K562 (cell line): ENCODE results near the gene ING4. TPM values are rescaled to one million over a fixed set of nuclear protein-coding genes. Genes with fewer than 3 reads are reported as not detected.

ENCODE experiments used
- ATAC-seq: fragments of 200-7000 bp; cut with Tn5 transposase; 3 replicates; pipeline ENCODE4 v1.9.1; 2020; ENCODE audit warnings: moderate library complexity
- BruUV-seq: library from RNA; stranded (reverse); fragments of 400-500 nt; replicated peaks from 2 replicates; lab custom pipeline; 2021; lab: Mats Ljungman, UMichigan
- CTCF ChIA-PET: fragments of 300-600 bp; formaldehyde crosslinking; extraction: SDS; loops from one replicate; lab custom pipeline; 2021; ENCODE audit warnings: low intra/inter-chr PET ratio; lab: Yijun Ruan, JAX
- POLR2A ChIA-PET: fragments of 300-600, 350-650 bp; sonication (Branson Sonifier 250); formaldehyde crosslinking; extraction: SDS; loops from one replicate; lab custom pipeline; 2021; ENCODE audit warnings: antibody characterized with exemption, inconsistent platforms; lab: Yijun Ruan, JAX
- DNase-seq, 4 experiments: peaks; one replicate each; pipeline versions ENCODE4 v3.0.0 to v3.0.0-alpha.2; 2011 to 2018; ENCODE audit warnings: low spot score in 3 of 4, mixed read lengths in 3 of 4; ENCODE audit errors: extremely low read depth in 1 of 4
- FAIRE-seq: peaks from 2 replicates; lab custom pipeline; 2011; peaks lifted over from hg19 to GRCh38; lab: Jason Lieb, UNC
- H2AFZ ChIP-seq: 2 replicates; pipeline ENCODE4 v1.6.0; 2011; ENCODE audit warnings: low read depth, low read length, control low read depth, inconsistent platforms
- H3K27ac ChIP-seq: fragments of 200-600 bp; 3 replicates; pipeline ENCODE4 v1.8.0; 2011; ENCODE audit warnings: low read depth, mild to moderate bottlenecking, control low read depth, inconsistent platforms, low read length, moderate library complexity, mixed read lengths; ENCODE audit errors: extremely low read depth
- H3K27me3 ChIP-seq, 2 experiments: fragments of 300-600 bp in 1 of 2; 2 replicates in 1 of 2; 3 replicates in 1 of 2; pipeline versions ENCODE4 v1.6.0 to v1.8.0; 2011; ENCODE audit warnings: inconsistent platforms in 2 of 2, low read length in 2 of 2, mild to moderate bottlenecking in 1 of 2, mixed read lengths in 1 of 2, moderate library complexity in 1 of 2; ENCODE audit not compliant: control insufficient read depth in 2 of 2, insufficient read depth in 2 of 2
- H3K36me3 ChIP-seq: fragments of 300-600 bp; 3 replicates; pipeline ENCODE4 v1.8.0; 2011; ENCODE audit warnings: mild to moderate bottlenecking, low read length, inconsistent platforms; ENCODE audit not compliant: control insufficient read depth, insufficient read depth
- H3K4me1 ChIP-seq, 2 experiments: fragments of 200-600 bp in 1 of 2; replicated peaks in 1 of 2; 2 replicates in 1 of 2; 3 replicates in 1 of 2; pipeline versions ENCODE4 v1.5.1 to v1.8.0; 2011; ENCODE audit warnings: inconsistent platforms in 2 of 2, low read length in 2 of 2, mild to moderate bottlenecking in 1 of 2, mixed read lengths in 1 of 2, moderate library complexity in 1 of 2; ENCODE audit not compliant: control insufficient read depth in 2 of 2, insufficient read depth in 2 of 2
- H3K4me2 ChIP-seq: 2 replicates; pipeline ENCODE4 v1.6.1; 2011; ENCODE audit warnings: low read length, control low read depth, inconsistent platforms, mixed read lengths; ENCODE audit not compliant: insufficient read depth
- H3K4me3 ChIP-seq: fragments of 200-600 bp; sonication (generic), shearing (Covaris generic); 2 replicates; pipeline ENCODE4 v1.5.1; 2016; ENCODE audit warnings: control low read depth, inconsistent platforms
- H3K79me2 ChIP-seq: fragments of 200-600 bp; 3 replicates; pipeline ENCODE4 v1.8.0; 2011; ENCODE audit warnings: low read length, inconsistent platforms; ENCODE audit not compliant: control insufficient read depth, insufficient read depth
- H3K9ac ChIP-seq, 2 experiments: 2 replicates each; pipeline versions ENCODE4 v1.6.0 to v1.6.1; 2011; ENCODE audit warnings: low read depth in 2 of 2, low read length in 2 of 2, control low read depth in 1 of 2, inconsistent platforms in 1 of 2, mild to moderate bottlenecking in 1 of 2, mixed read lengths in 1 of 2; ENCODE audit not compliant: insufficient read depth in 1 of 2
- H3K9me1 ChIP-seq: one replicate; pipeline ENCODE4 v1.6.0; 2011; ENCODE audit warnings: inconsistent platforms, mild to moderate bottlenecking, low read length, moderate library complexity; ENCODE audit not compliant: control insufficient read depth, insufficient read depth
- H3K9me3 ChIP-seq: replicated peaks from 2 replicates; pipeline ENCODE4 v1.5.1; 2011; ENCODE audit warnings: low read depth, low read length, inconsistent platforms; ENCODE audit not compliant: control insufficient read depth, insufficient read depth
- H4K20me1 ChIP-seq: replicated peaks from 2 replicates; pipeline ENCODE4 v1.6.1; 2011; ENCODE audit warnings: low read length, inconsistent platforms, mixed read lengths; ENCODE audit not compliant: control insufficient read depth, insufficient read depth
- C11orf30 ChIP-seq: fragments of 450-650 bp; IDR thresholded peaks from 2 replicates; pipeline ENCODE4 v1.6.1; 2016; ENCODE audit warnings: low read depth, mild to moderate bottlenecking
- L3MBTL2 ChIP-seq: fragments of 450-650 bp; IDR thresholded peaks from 2 replicates; pipeline ENCODE4 v1.6.1; 2016; ENCODE audit warnings: mild to moderate bottlenecking, moderate library complexity
- MAFG ChIP-seq: fragments of 450-650 bp; conservative IDR thresholded peaks from 2 replicates; pipeline ENCODE4 v1.6.1; 2016; ENCODE audit warnings: missing genetic modification characterization, missing compliant biosample characterization
- NFE2 ChIP-seq: IDR thresholded peaks from 2 replicates; pipeline ENCODE4 v1.6.1; 2014; ENCODE audit warnings: antibody characterized with exemption, low read depth
- PPARD ChIP-seq: fragments of 250-450 bp; sonication (Bioruptor Pico); IDR thresholded peaks from 2 replicates; pipeline ENCODE4 v1.8.0; 2022; ENCODE audit warnings: inconsistent platforms, mild to moderate bottlenecking, moderate library complexity
- SPI1 ChIP-seq: IDR thresholded peaks from 2 replicates; pipeline ENCODE4 v1.6.1; 2011; ENCODE audit warnings: low read depth, low read length, control low read depth, borderline replicate concordance
- ZNF253 ChIP-seq: fragments of 250-450 bp; sonication (Bioruptor Pico); conservative IDR thresholded peaks from 2 replicates; pipeline ENCODE4 v1.6.1; 2021; ENCODE audit warnings: mild to moderate bottlenecking
- ZNF316 ChIP-seq: fragments of 450-650 bp; IDR thresholded peaks from 2 replicates; pipeline ENCODE4 v1.6.1; 2016
- WGBS: fragments of 100-300 bp; shearing (Covaris generic); methylation state at CpG from one replicate; pipeline ENCODE4 v1.1.6; 2016; ENCODE audit warnings: low coverage, mixed read lengths; ENCODE audit not compliant: insufficient coverage; ENCODE audit errors: missing lambda C conversion rate; 5-methylcytosine and 5-hydroxymethylcytosine counted together
- in situ Hi-C: fragments of 300-500 bp; cut with MboI; formaldehyde crosslinking; loops from 4 replicates; pipeline ENCODE4 v1.15.0; 2018; ENCODE audit warnings: inconsistent platforms, mixed read lengths
- intact Hi-C: fragments of 100-400 bp; cut with micrococcal nuclease; formaldehyde crosslinking; loops from 2 replicates; pipeline ENCODE4 v1.14.2; 2022
- polyA plus RNA-seq, 8 experiments: library from polyadenylated mRNA; depleted of rRNA in 4 of 8; stranded (reverse) in 5 of 8; unstranded in 3 of 8; fragments of >200 nt; fragmentation: Nextera tagmentation in 2 of 8; fragmentation: Illumina TruSeq in 1 of 8; extraction: Ambion mirVana in 2 of 8; extraction: Trizol in 1 of 8; gene quantifications; 2 replicates each; pipeline versions ENCODE4 v1.2.1 to v1.2.3, GENCODE V29; 2011 to 2014; ENCODE audit warnings: inconsistent platforms in 1 of 8, missing spikeins in 1 of 8
- total RNA-seq, 7 experiments: library from RNA; depleted of rRNA in 6 of 7; stranded (reverse); fragments of >200 nt in 6 of 7; fragmentation: Illumina TruSeq in 2 of 7; extraction: Trizol in 2 of 7; gene quantifications; 2 replicates each; pipeline versions ENCODE4 v1.2.1 to v1.2.3, GENCODE V29; 2011 to 2021; ENCODE audit warnings: low replicate concordance in 1 of 7

ING4 gene
- total and polyA plus RNA-seq, 9 of the 15 experiments (the other 6 are each of a cell fraction or from before 2014, with no cell fraction given): 6.6 to 30.2 (median 15.7) TPM

DNA sequence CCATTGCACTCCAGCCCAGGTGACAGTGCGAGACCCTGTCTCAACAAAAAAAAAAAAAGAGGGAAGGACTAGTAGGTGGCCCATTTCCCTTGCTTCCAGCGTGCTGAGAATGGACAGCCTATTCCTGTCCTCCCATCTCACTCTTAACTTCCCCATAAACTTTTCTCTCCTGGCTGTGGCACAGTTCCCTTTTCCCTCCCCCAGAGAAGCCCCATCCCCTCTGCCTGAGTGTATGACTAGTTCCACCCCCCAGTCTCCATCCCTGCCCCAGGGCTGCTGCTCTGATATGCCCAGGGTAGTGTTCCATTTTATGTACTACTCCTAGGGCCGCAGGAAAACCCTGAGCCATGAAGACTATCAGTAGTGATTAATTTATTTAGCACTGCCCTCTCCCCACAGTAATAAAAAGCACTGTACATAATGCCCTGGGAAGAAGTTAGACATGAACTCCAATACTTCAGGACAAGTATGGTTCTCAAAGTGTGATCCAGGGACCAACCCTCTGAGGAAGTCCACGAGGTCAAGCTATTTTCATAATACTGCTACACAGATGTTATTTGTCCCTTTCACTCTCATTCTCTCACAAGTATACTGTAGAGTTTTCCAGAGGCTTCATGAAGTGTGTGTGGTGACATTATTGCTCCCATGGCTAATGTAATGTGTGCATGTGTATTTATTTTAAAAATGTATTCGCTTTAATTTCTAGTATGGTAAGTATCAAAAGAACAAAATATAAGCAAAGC is 44.3 kb downstream of the ING4 start:
- TF ChIP-seq SPI1: 0 out of 2 replicates have a peak, but pooled peaks have one; percentile 2
- no peak for TF ChIP-seq ZNF253 (CRISPR knock-in tag)
- H3K36me3 ChIP-seq: peaks cover 23% of the 10 kb centered on the region; the same call in 2 of the 3 replicates
- H4K20me1 ChIP-seq: no peaks in the 10 kb centered on the region
- no peak overlapping the region for H3K4me2 ChIP-seq
- ChIA-PET POLR2A (interaction anchor here (1.6 kb wide), 1 partner anchor 105 kb away, joined by 4 read pairs; the partner anchor contains the start of gene COPS7A), CTCF (no interaction called here)
- no peak for FAIRE-seq
- 53% methylated on average over 4 of the region's 5 CpGs for WGBS
- H3K27ac ChIP-seq: no peak overlapping the region
- H3K9ac ChIP-seq: no peak overlapping the region
- BruUV-seq: TSS peak; percentile 76
- H3K4me3 ChIP-seq: no peak overlapping the region
- H3K79me2 ChIP-seq: peaks cover 5% of the 10 kb centered on the region; the same call in 1 of the 3 replicates
- no peaks in the 10 kb centered on the region for H3K9me1 ChIP-seq
- in situ Hi-C loops: no loop called here
- ATAC-seq: no peak
- no peak overlapping the region for H2AFZ ChIP-seq
- no peaks in the 10 kb centered on the region for H3K9me3 ChIP-seq
- H3K27me3 ChIP-seq: no peaks in the 10 kb centered on the region
- intact Hi-C loops: loop anchor here (5.0 to 10.0 kb wide), 2 partner anchors 159 to 206 kb away; partner anchors contain the start of genes GPR162 and P3H3
- DNase-seq: no peak
- peaks cover 14 to 21% of the 10 kb centered on the region in 2 experiments for H3K4me1 ChIP-seq

DNA sequence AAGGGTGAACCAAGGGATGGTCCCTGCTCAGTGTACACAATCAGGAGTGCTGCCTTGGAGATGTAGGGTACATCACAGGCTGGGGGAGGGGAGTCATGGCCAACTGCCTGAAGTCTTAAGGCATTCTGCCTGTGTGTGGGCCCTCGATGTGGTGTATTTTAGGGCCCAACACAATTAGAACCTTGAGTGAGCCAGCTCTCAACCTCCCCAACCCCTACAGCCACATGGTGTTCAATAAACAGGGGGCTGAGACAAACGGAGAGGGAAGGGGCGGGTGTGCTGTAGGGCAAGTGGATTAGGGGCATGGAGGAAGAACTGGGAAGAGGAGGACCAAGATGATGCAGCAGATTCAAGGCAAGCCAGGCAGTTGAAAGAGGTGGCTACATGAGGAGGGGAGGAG is 47.1 kb downstream of the ING4 start:
- peaks cover 16% of the 10 kb centered on the region; the same call in 1 of the 3 replicates for H3K36me3 ChIP-seq
- TF ChIP-seq MAFG (tag) (0 out of 2 replicates have a peak, but pooled peaks have one; percentile 15), ZNF316 (peak; percentile 33; the same call in 1 of the 2 replicates), C11orf30 (peak; percentile 61), NFE2 (peak; percentile 76), L3MBTL2 (no peak), PPARD (no peak)
- ChIA-PET CTCF (no interaction called here), POLR2A (interaction anchor here (0.6 to 2.2 kb wide), 3 partner anchors 8 to 13 kb away, joined by 3 to 8 read pairs (median 4); partner anchors contain the start of gene CHD4)
- DNase-seq (no peak), FAIRE-seq (no peak), ATAC-seq (no peak)
- H3K27ac ChIP-seq: peak overlapping the region; percentile 41; the same call in 2 of the 3 replicates
- peak overlapping the region; percentile 52 for H2AFZ ChIP-seq
- peaks cover 29 to 38% of the 10 kb centered on the region in 2 experiments for H3K4me1 ChIP-seq
- H3K27me3 ChIP-seq: no peaks in the 10 kb centered on the region
- intact Hi-C loops (loop anchor here (2.0 to 10.0 kb wide), 3 partner anchors 73 to 209 kb away; partner anchors contain the start of genes GPR162, P3H3 and ZNF384), in situ Hi-C loops (no loop called here)
- no peaks in the 10 kb centered on the region for H3K9me1 ChIP-seq
- no CpG with 5 or more reads among the region's 3 CpGs for WGBS
- no peaks in the 10 kb centered on the region for H3K9me3 ChIP-seq
- no peaks in the 10 kb centered on the region; the same call in 2 of the 3 replicates for H3K79me2 ChIP-seq
- no TSS peak for BruUV-seq
- no peak overlapping the region; the same call in 1 of the 2 replicates for H3K4me2 ChIP-seq
- peak overlapping the region in 1 of 2 experiments; percentile 23; a peak in 1 of 4 replicates for H3K9ac ChIP-seq
- H4K20me1 ChIP-seq: no peaks in the 10 kb centered on the region
- no peak overlapping the region for H3K4me3 ChIP-seq
